SK-N-SH treated with all-trans-retinoic acid at 6 μM for 48 hours (cell line): ENCODE measurements around the gene SHROOM4.

ENCODE experiments used
- ATAC-seq: fragments of 200-7000 bp; cut with Tn5 transposase; 3 replicates; pipeline ENCODE4 v1.9.1; 2020; ENCODE audit warnings: mild to moderate bottlenecking, moderate library complexity
- ARNTL ChIP-seq: fragments of 450-650 bp; formaldehyde crosslinking; IDR thresholded peaks from 2 replicates; pipeline ENCODE4 v1.5.0; 2020; ENCODE audit warnings: low read depth, mild to moderate bottlenecking, moderate library complexity, borderline replicate concordance
- CREB5 ChIP-seq: fragments of 250-450 bp; sonication (Bioruptor Pico); IDR thresholded peaks from 2 replicates; pipeline ENCODE4 v1.5.1; 2020; ENCODE audit warnings: low read depth, mild to moderate bottlenecking, moderate library complexity
- CSDC2 ChIP-seq: fragments of 250-450 bp; sonication (Bioruptor Pico); IDR thresholded peaks from 2 replicates; pipeline ENCODE4 v1.5.0; 2020; ENCODE audit warnings: mild to moderate bottlenecking, moderate library complexity
- GLIS3 ChIP-seq: fragments of 250-450 bp; sonication (Bioruptor Pico); IDR thresholded peaks from 2 replicates; pipeline ENCODE4 v1.5.0; 2020; ENCODE audit warnings: mild to moderate bottlenecking, moderate library complexity
- ISL1 ChIP-seq: fragments of 250-450 bp; sonication (Bioruptor Pico); IDR thresholded peaks from 2 replicates; pipeline ENCODE4 v2.1.2; 2022; ENCODE audit warnings: mild to moderate bottlenecking, moderate library complexity
- OSR1 ChIP-seq: fragments of 250-450 bp; sonication (Bioruptor Pico); IDR thresholded peaks from 2 replicates; pipeline ENCODE4 v1.8.0; 2022; ENCODE audit warnings: moderate library complexity, mild to moderate bottlenecking, inconsistent platforms
- PATZ1 ChIP-seq: fragments of 250-450 bp; sonication (Bioruptor Pico); IDR thresholded peaks from 2 replicates; pipeline ENCODE4 v1.8.0; 2020; ENCODE audit warnings: mild to moderate bottlenecking, moderate library complexity, borderline replicate concordance
- POU6F1 ChIP-seq: fragments of 250-450 bp; sonication (Bioruptor Pico); IDR thresholded peaks from 2 replicates; pipeline ENCODE4 v1.8.0; 2021; ENCODE audit warnings: low read depth, mild to moderate bottlenecking, moderate library complexity, borderline replicate concordance
- PPARA ChIP-seq: fragments of 250-450 bp; sonication (Bioruptor Pico); IDR thresholded peaks from 2 replicates; pipeline ENCODE4 v1.5.0; 2020; ENCODE audit warnings: mild to moderate bottlenecking, borderline replicate concordance
- RARB ChIP-seq: fragments of 250-450 bp; sonication (Bioruptor Pico); IDR thresholded peaks from 2 replicates; pipeline ENCODE4 v1.8.0; 2021; ENCODE audit warnings: mild to moderate bottlenecking, moderate library complexity
- SNAI2 ChIP-seq: fragments of 250-450 bp; sonication (Bioruptor Pico); IDR thresholded peaks from 2 replicates; pipeline ENCODE4 v1.5.0; 2020; ENCODE audit warnings: mild to moderate bottlenecking, moderate library complexity
- TCF4 ChIP-seq: fragments of 250-450 bp; sonication (Bioruptor Pico); IDR thresholded peaks from 2 replicates; pipeline ENCODE4 v1.8.0; 2021; ENCODE audit warnings: mild to moderate bottlenecking, moderate library complexity, borderline replicate concordance
- TOX ChIP-seq: fragments of 250-450 bp; sonication (Bioruptor Pico); IDR thresholded peaks from 2 replicates; pipeline ENCODE4 v1.8.0; 2021; ENCODE audit warnings: mild to moderate bottlenecking, moderate library complexity, borderline replicate concordance
- ZC3H10 ChIP-seq: fragments of 250-450 bp; sonication (Bioruptor Pico); IDR thresholded peaks from 2 replicates; pipeline ENCODE4 v1.5.1; 2021; ENCODE audit warnings: mild to moderate bottlenecking, moderate library complexity
- ZFP3 ChIP-seq: fragments of 250-450 bp; sonication (Bioruptor Pico); IDR thresholded peaks from 2 replicates; pipeline ENCODE4 v1.5.0; 2020; ENCODE audit warnings: mild to moderate bottlenecking, moderate library complexity
- ZFP30 ChIP-seq: fragments of 450-650 bp; formaldehyde crosslinking; IDR thresholded peaks from 2 replicates; pipeline ENCODE4 v1.5.0; 2022; ENCODE audit warnings: mild to moderate bottlenecking, moderate library complexity
- ZNF70 ChIP-seq: fragments of 450-650 bp; formaldehyde crosslinking; IDR thresholded peaks from 2 replicates; pipeline ENCODE4 v1.5.0; 2020; ENCODE audit warnings: mild to moderate bottlenecking, moderate library complexity
- TF ChIP-seq, protein P1 (sequence below): fragments of 250-450 bp; sonication (Bioruptor Pico); IDR thresholded peaks from 2 replicates; pipeline ENCODE4 v1.5.1; 2021; ENCODE audit warnings: mild to moderate bottlenecking, moderate library complexity
- TF ChIP-seq, protein P2 (sequence below): fragments of 250-450 bp; sonication (Bioruptor Pico); IDR thresholded peaks from 2 replicates; pipeline ENCODE4 v1.5.0; 2020; ENCODE audit warnings: mild to moderate bottlenecking, moderate library complexity

SHROOM4 gene

GRCh38 chrX:50704360-50704759 lies 109.6 kb downstream of the SHROOM4 start (continued):
- TF ChIP-seq POU6F1 (CRISPR knock-in tag) (no peak), TCF4 (CRISPR knock-in tag) (no peak), RARB (CRISPR knock-in tag) (no peak)
- TF ChIP-seq, protein P1, sequence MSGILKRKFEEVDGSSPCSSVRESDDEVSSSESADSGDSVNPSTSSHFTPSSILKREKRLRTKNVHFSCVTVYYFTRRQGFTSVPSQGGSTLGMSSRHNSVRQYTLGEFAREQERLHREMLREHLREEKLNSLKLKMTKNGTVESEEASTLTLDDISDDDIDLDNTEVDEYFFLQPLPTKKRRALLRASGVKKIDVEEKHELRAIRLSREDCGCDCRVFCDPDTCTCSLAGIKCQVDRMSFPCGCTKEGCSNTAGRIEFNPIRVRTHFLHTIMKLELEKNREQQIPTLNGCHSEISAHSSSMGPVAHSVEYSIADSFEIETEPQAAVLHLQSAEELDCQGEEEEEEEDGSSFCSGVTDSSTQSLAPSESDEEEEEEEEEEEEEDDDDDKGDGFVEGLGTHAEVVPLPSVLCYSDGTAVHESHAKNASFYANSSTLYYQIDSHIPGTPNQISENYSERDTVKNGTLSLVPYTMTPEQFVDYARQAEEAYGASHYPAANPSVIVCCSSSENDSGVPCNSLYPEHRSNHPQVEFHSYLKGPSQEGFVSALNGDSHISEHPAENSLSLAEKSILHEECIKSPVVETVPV (CRISPR knock-in tag) = no peak

DNA sequence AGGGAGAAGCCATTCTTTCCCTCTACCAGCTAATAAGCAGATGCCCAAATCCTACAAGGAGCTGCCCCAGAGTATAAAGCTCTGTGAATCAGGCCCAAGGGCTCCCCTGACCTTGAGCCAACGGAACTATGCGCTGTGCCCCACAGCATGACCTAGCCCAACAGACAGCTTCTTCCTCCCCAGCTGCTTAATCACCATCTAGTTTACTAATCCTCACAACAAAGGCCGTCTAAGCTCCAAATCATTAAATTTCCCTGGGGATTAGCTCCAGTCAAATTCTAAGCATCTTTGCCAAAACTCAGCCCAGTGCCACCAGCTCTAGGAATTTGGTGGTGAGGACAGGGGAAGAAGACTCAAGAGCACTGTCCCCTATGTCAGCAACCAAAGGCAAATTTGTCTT lies 113.1 kb downstream of the SHROOM4 start:
- TF ChIP-seq ZNF70 (CRISPR knock-in tag) = no peak
- TF ChIP-seq ZFP30 = no peak
- TF ChIP-seq PATZ1 (CRISPR knock-in tag) = no peak
- TF ChIP-seq TCF4 (CRISPR knock-in tag) = no peak
- no peak for TF ChIP-seq CREB5
- no peak for TF ChIP-seq OSR1 (CRISPR knock-in tag)
- TF ChIP-seq ISL1 (CRISPR knock-in tag) = no peak
- TF ChIP-seq POU6F1 (CRISPR knock-in tag) = no peak
- no peak for TF ChIP-seq ARNTL
- TF ChIP-seq, protein P2, sequence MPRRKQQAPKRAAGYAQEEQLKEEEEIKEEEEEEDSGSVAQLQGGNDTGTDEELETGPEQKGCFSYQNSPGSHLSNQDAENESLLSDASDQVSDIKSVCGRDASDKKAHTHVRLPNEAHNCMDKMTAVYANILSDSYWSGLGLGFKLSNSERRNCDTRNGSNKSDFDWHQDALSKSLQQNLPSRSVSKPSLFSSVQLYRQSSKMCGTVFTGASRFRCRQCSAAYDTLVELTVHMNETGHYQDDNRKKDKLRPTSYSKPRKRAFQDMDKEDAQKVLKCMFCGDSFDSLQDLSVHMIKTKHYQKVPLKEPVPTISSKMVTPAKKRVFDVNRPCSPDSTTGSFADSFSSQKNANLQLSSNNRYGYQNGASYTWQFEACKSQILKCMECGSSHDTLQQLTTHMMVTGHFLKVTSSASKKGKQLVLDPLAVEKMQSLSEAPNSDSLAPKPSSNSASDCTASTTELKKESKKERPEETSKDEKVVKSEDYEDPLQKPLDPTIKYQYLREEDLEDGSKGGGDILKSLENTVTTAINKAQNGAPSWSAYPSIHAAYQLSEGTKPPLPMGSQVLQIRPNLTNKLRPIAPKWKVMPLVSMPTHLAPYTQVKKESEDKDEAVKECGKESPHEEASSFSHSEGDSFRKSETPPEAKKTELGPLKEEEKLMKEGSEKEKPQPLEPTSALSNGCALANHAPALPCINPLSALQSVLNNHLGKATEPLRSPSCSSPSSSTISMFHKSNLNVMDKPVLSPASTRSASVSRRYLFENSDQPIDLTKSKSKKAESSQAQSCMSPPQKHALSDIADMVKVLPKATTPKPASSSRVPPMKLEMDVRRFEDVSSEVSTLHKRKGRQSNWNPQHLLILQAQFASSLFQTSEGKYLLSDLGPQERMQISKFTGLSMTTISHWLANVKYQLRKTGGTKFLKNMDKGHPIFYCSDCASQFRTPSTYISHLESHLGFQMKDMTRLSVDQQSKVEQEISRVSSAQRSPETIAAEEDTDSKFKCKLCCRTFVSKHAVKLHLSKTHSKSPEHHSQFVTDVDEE = no peak
- TF ChIP-seq, all 23 proteins: peak for 0
- no peak for ATAC-seq

DNA sequence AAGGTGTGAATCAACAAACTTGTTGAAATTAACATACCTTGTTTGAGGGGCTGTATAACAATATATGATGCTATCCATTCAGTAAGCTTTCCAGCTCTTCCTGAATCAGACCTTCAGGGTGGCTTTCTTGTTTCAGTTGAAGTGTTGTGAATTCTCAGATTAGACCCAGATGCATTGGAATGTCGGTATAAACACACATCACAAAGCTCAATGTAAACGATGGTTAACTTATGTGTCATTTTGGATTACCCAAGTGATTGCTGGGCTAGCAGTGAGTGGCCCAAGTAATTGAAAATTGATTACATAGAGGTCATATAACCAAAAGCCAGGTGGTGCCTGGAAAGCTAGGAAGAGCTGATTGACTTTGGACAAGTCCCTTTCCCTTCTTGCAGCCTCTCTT lies 115.0 kb downstream of the SHROOM4 start:
- no peak for ATAC-seq
- TF ChIP-seq ZNF70 (CRISPR knock-in tag) (no peak), ZC3H10 (no peak), ZFP30 (no peak), PPARA (CRISPR knock-in tag) (no peak), PATZ1 (CRISPR knock-in tag) (no peak), TCF4 (CRISPR knock-in tag) (no peak), ISL1 (CRISPR knock-in tag) (no peak), ZFP3 (no peak), TOX (CRISPR knock-in tag) (no peak), GLIS3 (CRISPR knock-in tag) (no peak), CSDC2 (CRISPR knock-in tag) (no peak), SNAI2 (no peak)
- TF ChIP-seq, protein P2 = no peak
- TF ChIP-seq, protein P1 (CRISPR knock-in tag) = no peak
